Activated CD4-positive, alpha-beta memory T cell treated with anti-CD3 and anti-CD28 coated beads for 36 hours (primary cell): Measurements from ENCODE around the gene TMEM208. TPM values are rescaled to one million over a fixed set of nuclear protein-coding genes. Genes with fewer than 3 reads are reported as not detected.

ENCODE experiments used
- CTCF ChIA-PET: fragments of 350-600 bp; sonication (Branson Sonifier 250); formaldehyde crosslinking; loops from one replicate; lab custom pipeline; 2021; ENCODE audit warnings: antibody characterized with exemption, inconsistent platforms; lab: Charles Lee
- POLR2A ChIA-PET: fragments of 350-600 bp; sonication (Branson Sonifier 250); formaldehyde crosslinking; loops from one replicate; lab custom pipeline; 2021; ENCODE audit warnings: antibody characterized with exemption; lab: Charles Lee
- DNase-seq: peaks from one replicate; pipeline ENCODE4 v3.0.0-alpha.2; 2020
- H3K27ac Mint-ChIP-seq: one replicate; pipeline ENCODE4 v1.8.0; 2021; ENCODE audit warnings: mixed read lengths
- H3K27me3 Mint-ChIP-seq: one replicate; pipeline ENCODE4 v1.8.0; 2021; ENCODE audit warnings: mixed read lengths
- H3K36me3 Mint-ChIP-seq: one replicate; pipeline ENCODE4 v1.8.0; 2021; ENCODE audit warnings: mixed read lengths
- H3K4me1 Mint-ChIP-seq: one replicate; pipeline ENCODE4 v1.8.0; 2021; ENCODE audit warnings: low read depth, mixed read lengths
- H3K4me3 Mint-ChIP-seq: one replicate; pipeline ENCODE4 v1.8.0; 2021; ENCODE audit warnings: mild to moderate bottlenecking, mixed read lengths
- H3K9me3 Mint-ChIP-seq: one replicate; pipeline ENCODE4 v1.8.0; 2021; ENCODE audit warnings: mixed read lengths
- intact Hi-C: fragments of 100-400 bp; cut with micrococcal nuclease; formaldehyde crosslinking; loops from one replicate; pipeline ENCODE4 v1.15.1; 2023
- total RNA-seq, 2 experiments: library from RNA; stranded (reverse); gene quantifications; one replicate each; pipeline ENCODE4 v1.2.3, GENCODE V29; 2021

Gene TMEM208
- total RNA-seq, result 10 to 100 TPM; 36.7 to 39.3 TPM

GRCh38 chr16:67226804-67227566 lies at the start of gene TMEM208:
TMEM208 (plus strand) TSS chr16:67227130; CDS start chr16:67227219, 89 bp downstream.
- peaks cover 28% of the 10 kb centered on the region for H3K36me3 Mint-ChIP-seq
- H3K4me3 Mint-ChIP-seq, result peak within 1 kb of the TSS; percentile 98
- no peaks in the 10 kb centered on the region for H3K27me3 Mint-ChIP-seq
- no peaks in the 10 kb centered on the region for H3K9me3 Mint-ChIP-seq
- DNase-seq, result peak; percentile 99
- intact Hi-C loops, result loop anchor here (1.0 kb wide), 3 partner anchors 9 to 35 kb away; partner anchors contain the start of genes E2F4 and FHOD1
- ChIA-PET POLR2A (interaction anchor here (0.5 to 3.0 kb wide), 7 partner anchors 9 to 254 kb away, joined by 3 to 37 read pairs (median 4); partner anchors contain the start of genes ATP6V0D1 and FHOD1), CTCF (interaction anchor here (0.7 to 2.6 kb wide), 20 partner anchors 9 to 332 kb away, joined by 3 to 15 read pairs (median 4); partner anchors contain the start of genes ATP6V0D1, E2F4, FHOD1 and TPPP3)
- H3K4me1 Mint-ChIP-seq, result peaks cover 48% of the 10 kb centered on the region
- H3K27ac Mint-ChIP-seq, result peak within 1 kb of the TSS; percentile 95

GRCh38 chr16:67177743-67178699 lies 48.9 kb upstream of the TMEM208 start:
- peaks cover 25% of the 10 kb centered on the region for H3K4me1 Mint-ChIP-seq
- H3K36me3 Mint-ChIP-seq, result no peaks in the 10 kb centered on the region
- DNase-seq, result peak; percentile 73
- CTCF ChIA-PET, result interaction anchor here (0.5 to 5.1 kb wide), 9 partner anchors 7 to 344 kb away, joined by 3 to 39 read pairs (median 4); no protein-coding TSS in a partner anchor
- POLR2A ChIA-PET, result interaction anchor here (0.9 to 1.0 kb wide), 2 partner anchors 13 to 15 kb away, joined by 3 read pairs; partner anchors contain the start of gene HSF4
- no peaks in the 10 kb centered on the region for H3K9me3 Mint-ChIP-seq
- peak overlapping the region; percentile 46 for H3K4me3 Mint-ChIP-seq
- peak overlapping the region; percentile 8 for H3K27ac Mint-ChIP-seq
- intact Hi-C loops, result loop anchor here (10.0 kb wide), 1 partner anchor 907 kb away; the partner anchor contains the start of gene NFATC3
- H3K27me3 Mint-ChIP-seq, result peaks cover 9% of the 10 kb centered on the region

DNA sequence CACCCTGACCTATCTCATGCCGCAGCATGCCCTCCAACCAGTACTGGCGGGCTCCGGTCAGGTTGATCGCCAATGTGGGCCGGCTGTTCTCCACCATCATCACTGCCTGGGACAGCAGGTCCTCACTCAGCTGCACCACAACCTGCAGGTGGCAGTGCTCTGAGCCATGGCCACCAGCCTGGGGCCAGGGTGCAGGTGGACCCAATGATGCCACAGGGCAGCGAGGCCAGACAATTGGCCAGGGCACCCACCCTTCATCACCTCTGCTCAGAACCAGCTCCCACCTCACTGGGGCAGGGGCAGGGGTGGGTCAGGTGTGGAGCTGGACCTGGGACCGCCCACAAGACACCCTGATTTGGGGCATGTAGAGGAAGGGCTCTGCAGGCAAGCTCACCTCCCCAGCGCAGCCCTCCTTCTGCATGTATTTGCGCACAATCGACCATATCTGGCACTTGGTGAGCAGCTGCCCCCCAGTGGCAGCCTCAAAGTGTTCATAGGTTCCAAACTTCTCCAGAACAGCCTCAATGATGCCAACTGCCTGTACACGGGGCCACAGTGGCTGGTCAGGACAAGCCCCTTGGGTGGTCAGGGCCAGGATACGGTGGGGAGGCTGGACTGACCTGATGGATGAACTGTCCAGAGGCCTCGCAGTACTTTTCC lies 47.4 kb upstream of the TMEM208 start:
- Mint-ChIP-seq H3K4me3 (no peak overlapping the region), H3K4me1 (peaks cover 15% of the 10 kb centered on the region), H3K36me3 (no peaks in the 10 kb centered on the region), H3K27me3 (peaks cover 2% of the 10 kb centered on the region), H3K27ac (no peak overlapping the region), H3K9me3 (no peaks in the 10 kb centered on the region)
- intact Hi-C loops, result loop anchor here (10.0 kb wide), 1 partner anchor 905 kb away; the partner anchor contains the start of gene NFATC3
- CTCF ChIA-PET, result interaction anchor here (0.8 kb wide), 1 partner anchor 22 kb away, joined by 3 read pairs; no protein-coding TSS in a partner anchor
- no peak for DNase-seq
- POLR2A ChIA-PET, result no interaction called here

GRCh38 chr16:67180166-67180565 lies 46.8 kb upstream of the TMEM208 start:
- intact Hi-C loops, result no loop called here
- ChIA-PET CTCF (interaction anchor here (1.4 kb wide), 1 partner anchor 162 kb away, joined by 6 read pairs; no protein-coding TSS in a partner anchor), POLR2A (no interaction called here)
- Mint-ChIP-seq H3K27me3 (peaks cover 4% of the 10 kb centered on the region), H3K36me3 (no peaks in the 10 kb centered on the region), H3K27ac (no peak overlapping the region), H3K4me1 (peaks cover 18% of the 10 kb centered on the region), H3K9me3 (no peaks in the 10 kb centered on the region), H3K4me3 (no peak overlapping the region)
- DNase-seq, result no peak

DNA sequence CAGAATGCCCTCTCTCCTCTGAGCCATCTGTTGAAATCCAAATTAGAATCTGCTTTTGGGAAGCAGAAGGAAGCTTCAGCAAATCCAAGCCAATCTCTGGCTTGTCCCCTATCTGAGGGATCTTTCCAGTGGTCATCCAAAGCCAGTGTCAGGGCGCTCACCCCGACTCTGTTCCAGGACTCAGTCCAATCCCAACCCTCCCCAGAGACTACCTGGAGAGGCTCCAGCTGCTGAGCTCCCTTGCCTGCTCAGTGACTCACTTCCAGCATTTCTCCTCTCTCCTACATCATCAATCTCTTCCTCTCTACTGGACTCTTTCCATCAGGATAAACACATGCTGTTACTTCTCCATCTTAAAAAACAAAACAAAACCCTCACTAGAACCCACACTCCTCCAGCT lies 45.6 kb upstream of the TMEM208 start:
- H3K4me3 Mint-ChIP-seq, result no peak overlapping the region
- H3K4me1 Mint-ChIP-seq, result peaks cover 22% of the 10 kb centered on the region
- H3K27ac Mint-ChIP-seq, result no peak overlapping the region
- H3K9me3 Mint-ChIP-seq, result no peaks in the 10 kb centered on the region
- peaks cover 8% of the 10 kb centered on the region for H3K27me3 Mint-ChIP-seq
- ChIA-PET POLR2A (no interaction called here), CTCF (interaction anchor here (0.8 to 1.4 kb wide), 3 partner anchors 17 to 164 kb away, joined by 3 to 6 read pairs (median 3); no protein-coding TSS in a partner anchor)
- intact Hi-C loops, result no loop called here
- H3K36me3 Mint-ChIP-seq, result no peaks in the 10 kb centered on the region
- no peak for DNase-seq

- Mint-ChIP-seq H3K27me3 (peaks cover 8% of the 10 kb centered on the region), H3K9me3 (no peaks in the 10 kb centered on the region), H3K4me1 (peaks cover 22% of the 10 kb centered on the region), H3K36me3 (no peaks in the 10 kb centered on the region), H3K4me3 (no peak overlapping the region), H3K27ac (no peak overlapping the region)
- intact Hi-C loops, result loop anchor here (2.0 kb wide), 2 partner anchors 65 to 197 kb away; partner anchors contain the start of gene FHOD1
- no peak for DNase-seq
- CTCF ChIA-PET, result interaction anchor here (0.6 to 4.0 kb wide), 5 partner anchors 14 to 221 kb away, joined by 3 to 57 read pairs (median 4); partner anchors contain the start of gene CES3
- POLR2A ChIA-PET, result interaction anchor here (1.2 kb wide), 1 partner anchor 9 kb away, joined by 4 read pairs; no protein-coding TSS in a partner anchor
Observed at GRCh38 chr16:67182288-67182687, 44.6 kb upstream of the TMEM208 start.

DNA sequence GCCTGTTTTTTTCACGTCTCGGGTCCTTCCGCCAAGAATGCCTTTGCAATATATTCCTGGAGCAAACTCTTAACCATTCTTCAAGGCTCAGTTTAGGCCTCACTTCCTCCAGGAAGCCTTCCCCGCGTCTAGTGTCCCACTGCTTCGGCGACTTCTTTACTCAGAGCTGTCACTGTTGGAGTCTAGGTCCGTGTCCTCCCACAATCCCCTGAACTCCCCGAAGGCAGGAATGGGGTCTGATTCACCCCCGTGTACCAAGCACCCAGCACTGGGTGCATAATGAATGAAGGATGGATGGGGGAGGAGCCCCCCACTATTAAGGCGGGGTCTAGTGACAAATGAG lies 43.7 kb upstream of the TMEM208 start:
- no peak for DNase-seq
- no peak overlapping the region for H3K27ac Mint-ChIP-seq
- H3K4me1 Mint-ChIP-seq, result peaks cover 16% of the 10 kb centered on the region
- intact Hi-C loops, result loop anchor here (1.0 to 2.0 kb wide), 5 partner anchors 9 to 198 kb away; partner anchors contain the start of genes E2F4, FBXL8, FHOD1 and TRADD
- ChIA-PET CTCF (interaction anchor here (0.6 to 4.0 kb wide), 5 partner anchors 26 to 222 kb away, joined by 3 to 57 read pairs (median 4); partner anchors contain the start of gene CES3), POLR2A (interaction anchor here (0.5 to 1.4 kb wide), 4 partner anchors 23 to 170 kb away, joined by 3 read pairs; partner anchors contain the start of gene FHOD1)
- no peak overlapping the region for H3K4me3 Mint-ChIP-seq
- H3K9me3 Mint-ChIP-seq, result no peaks in the 10 kb centered on the region
- H3K36me3 Mint-ChIP-seq, result no peaks in the 10 kb centered on the region
- H3K27me3 Mint-ChIP-seq, result peaks cover 8% of the 10 kb centered on the region

- Mint-ChIP-seq H3K27me3 (peaks cover 8% of the 10 kb centered on the region), H3K9me3 (no peaks in the 10 kb centered on the region), H3K27ac (no peak within 1 kb of the TSS), H3K4me1 (peaks cover 14% of the 10 kb centered on the region), H3K4me3 (no peak within 1 kb of the TSS), H3K36me3 (no peaks in the 10 kb centered on the region)
- POLR2A ChIA-PET, result interaction anchor here (1.0 to 1.4 kb wide), 3 partner anchors 23 to 170 kb away, joined by 3 read pairs; partner anchors contain the start of gene FHOD1
- intact Hi-C loops, result loop anchor here (1.0 to 2.0 kb wide), 5 partner anchors 8 to 199 kb away; partner anchors contain the start of genes E2F4, FBXL8, FHOD1 and TRADD
- CTCF ChIA-PET, result interaction anchor here (0.6 to 4.0 kb wide), 18 partner anchors 10 to 230 kb away, joined by 3 to 57 read pairs (median 10); partner anchors contain the start of genes B3GNT9, CES3, FBXL8 and NOL3
- peak; percentile 96 for DNase-seq
Observed at GRCh38 chr16:67183627-67184452, 43.1 kb upstream of the TMEM208 start, which contains the start of gene MATCAP1. MATCAP1 (minus strand) TSS chr16:67183963; CDS start chr16:67180610, 3,353 bp downstream.

DNA sequence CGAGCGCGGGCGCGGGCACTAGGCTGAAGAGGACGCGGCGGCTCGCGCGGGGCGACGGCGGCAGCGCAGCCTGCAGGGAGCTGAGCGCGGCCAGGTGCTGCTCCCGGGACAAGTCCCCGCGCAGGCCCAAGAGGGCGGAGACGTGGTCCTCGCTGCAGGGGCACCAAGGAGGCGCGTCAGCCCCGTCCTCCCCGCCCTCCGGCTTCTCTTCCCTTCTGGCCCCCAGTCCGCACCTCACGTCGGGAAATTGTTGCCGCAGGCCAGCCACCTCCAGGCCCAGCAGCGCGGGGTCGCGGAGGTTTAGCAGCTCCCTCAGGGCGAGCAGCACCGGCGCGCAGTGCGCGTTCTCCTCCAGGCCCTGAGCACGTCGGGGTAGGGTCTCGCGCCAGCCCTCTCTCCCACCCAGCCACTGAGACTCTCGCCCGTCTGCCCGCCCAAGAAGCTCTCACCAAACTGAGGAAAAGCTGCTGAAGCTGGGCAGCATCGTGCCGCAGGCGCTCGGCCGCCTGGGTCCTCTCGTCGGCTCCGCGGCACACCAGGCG lies 42.4 kb upstream of the TMEM208 start:
- H3K4me3 Mint-ChIP-seq, result no peak overlapping the region
- DNase-seq, result no peak

More for the DNA sequence above, 42.4 kb upstream of the TMEM208 start:
- no peak overlapping the region for H3K27ac Mint-ChIP-seq
- peaks cover 12% of the 10 kb centered on the region for H3K4me1 Mint-ChIP-seq
- no peaks in the 10 kb centered on the region for H3K9me3 Mint-ChIP-seq
- intact Hi-C loops, result no loop called here
- H3K27me3 Mint-ChIP-seq, result peaks cover 8% of the 10 kb centered on the region
- H3K36me3 Mint-ChIP-seq, result no peaks in the 10 kb centered on the region
- ChIA-PET POLR2A (interaction anchor here (1.0 to 1.5 kb wide), 4 partner anchors 10 to 63 kb away, joined by 3 to 4 read pairs (median 4); partner anchors contain the start of genes FHOD1 and TMEM208), CTCF (interaction anchor here (0.6 to 4.0 kb wide), 35 partner anchors 8 to 242 kb away, joined by 3 to 57 read pairs (median 5); partner anchors contain the start of genes B3GNT9, CES3, FBXL8 and NOL3)
